ENCODE data around the gene GNAZ. TPM values are rescaled to one million over a fixed set of nuclear protein-coding genes. Genes with fewer than 3 reads are reported as not detected.

Gene GNAZ
- total RNA-seq, 1 donor from 2014 or later = 3.9 TPM

GRCh38 chr22:23082534-23083314, 12.4 kb downstream of the GNAZ start:
- TF ChIP-seq CTCF (IDR thresholded peaks at IDR 0.05) = no peak
- DNase-seq (ENCODE audit: low spot score) = no peak
- Mint-ChIP-seq H3K4me1 (ENCODE audit: low read depth) (no peaks in the 10 kb centered on the region), H3K27me3 (ENCODE audit: low read depth) (no peaks in the 10 kb centered on the region), H3K4me3 (ENCODE audit: unreplicated experiment) (no peak overlapping the region), H3K9me3 (ENCODE audit: low read depth) (no peaks in the 10 kb centered on the region), H3K27ac (ENCODE audit: unreplicated experiment) (no peak overlapping the region), H3K36me3 (ENCODE audit: low read depth) (no peaks in the 10 kb centered on the region)

- Mint-ChIP-seq H3K27me3 (ENCODE audit: low read depth) (no peaks in the 10 kb centered on the region), H3K4me3 (ENCODE audit: unreplicated experiment) (no peak overlapping the region), H3K27ac (ENCODE audit: unreplicated experiment) (no peak overlapping the region), H3K9me3 (ENCODE audit: low read depth) (no peaks in the 10 kb centered on the region), H3K36me3 (ENCODE audit: low read depth) (no peaks in the 10 kb centered on the region), H3K4me1 (ENCODE audit: low read depth) (no peaks in the 10 kb centered on the region)
- DNase-seq (ENCODE audit: low spot score) = no peak
- TF ChIP-seq CTCF (IDR thresholded peaks at IDR 0.05) = no peak
These were observed 13.1 kb downstream of the GNAZ start for GRCh38 chr22:23083315-23084021.

GRCh38 chr22:23084453-23085350, 14.4 kb downstream of the GNAZ start:
- DNase-seq (ENCODE audit: low spot score) = no peak
- no peaks in the 10 kb centered on the region for H3K36me3 Mint-ChIP-seq (ENCODE audit: low read depth)
- no peaks in the 10 kb centered on the region for H3K4me1 Mint-ChIP-seq (ENCODE audit: low read depth)
- H3K27me3 Mint-ChIP-seq (ENCODE audit: low read depth) = no peaks in the 10 kb centered on the region
- no peak overlapping the region for H3K27ac Mint-ChIP-seq (ENCODE audit: unreplicated experiment)
- H3K4me3 Mint-ChIP-seq (ENCODE audit: unreplicated experiment) = no peak overlapping the region
- H3K9me3 Mint-ChIP-seq (ENCODE audit: low read depth) = no peaks in the 10 kb centered on the region
- TF ChIP-seq CTCF (IDR thresholded peaks at IDR 0.05) = no peak

- Mint-ChIP-seq H3K4me3 (ENCODE audit: unreplicated experiment) (no peak overlapping the region), H3K27ac (ENCODE audit: unreplicated experiment) (no peak overlapping the region), H3K36me3 (ENCODE audit: low read depth) (no peaks in the 10 kb centered on the region), H3K27me3 (ENCODE audit: low read depth) (no peaks in the 10 kb centered on the region), H3K9me3 (ENCODE audit: low read depth) (no peaks in the 10 kb centered on the region), H3K4me1 (ENCODE audit: low read depth) (no peaks in the 10 kb centered on the region)
- TF ChIP-seq CTCF (IDR thresholded peaks at IDR 0.05) = no peak
- DNase-seq (ENCODE audit: low spot score) = no peak
These were observed 15.0 kb downstream of the GNAZ start for GRCh38 chr22:23085351-23085671.

GRCh38 chr22:23085785-23086184, 15.5 kb downstream of the GNAZ start:
- Mint-ChIP-seq H3K4me3 (ENCODE audit: unreplicated experiment) (no peak overlapping the region), H3K27ac (ENCODE audit: unreplicated experiment) (no peak overlapping the region), H3K27me3 (ENCODE audit: low read depth) (no peaks in the 10 kb centered on the region), H3K36me3 (ENCODE audit: low read depth) (no peaks in the 10 kb centered on the region), H3K9me3 (ENCODE audit: low read depth) (no peaks in the 10 kb centered on the region), H3K4me1 (ENCODE audit: low read depth) (no peaks in the 10 kb centered on the region)
- no peak for DNase-seq (ENCODE audit: low spot score)
- no peak for TF ChIP-seq CTCF (IDR thresholded peaks at IDR 0.05)
